Mesothelial cell of epicardium (in vitro differentiated cells): ENCODE data around the gene TIAM1. TPM values are rescaled to one million over a fixed set of nuclear protein-coding genes. Genes with fewer than 3 reads are reported as not detected.
A peak's percentile ranks its signal among the peaks of the same experiment; 100 is the strongest.

ENCODE experiments used
- DNase-seq, 2 experiments: peaks; one replicate each; pipeline ENCODE4 v3.0.0; 2021; ENCODE audit warnings: low spot score in 2 of 2; ENCODE audit not compliant: unreplicated experiment in 2 of 2
- H3K27ac Mint-ChIP-seq: 2 replicates; pipeline ENCODE4 v1.8.0; 2021; ENCODE audit warnings: mixed read lengths
- H3K27me3 Mint-ChIP-seq: 2 replicates; pipeline ENCODE4 v1.8.0; 2021; ENCODE audit warnings: low read depth, mixed read lengths
- H3K36me3 Mint-ChIP-seq: 2 replicates; pipeline ENCODE4 v1.8.0; 2021; ENCODE audit warnings: mixed read lengths
- H3K4me1 Mint-ChIP-seq: 2 replicates; pipeline ENCODE4 v1.8.0; 2021; ENCODE audit warnings: mixed read lengths
- H3K4me3 Mint-ChIP-seq: 2 replicates; pipeline ENCODE4 v1.8.0; 2021; ENCODE audit warnings: mild to moderate bottlenecking, moderate library complexity, mixed read lengths
- H3K9me3 Mint-ChIP-seq: 2 replicates; pipeline ENCODE4 v1.8.0; 2021; ENCODE audit warnings: mixed read lengths
- total RNA-seq: library from RNA; stranded (reverse); gene quantifications from 3 replicates; pipeline ENCODE4 v1.2.1, GENCODE V29; 2021
- TF ChIP-seq, protein P1 (sequence below): fragments of 200-600 bp; sonication (generic); IDR thresholded peaks from one replicate; pipeline ENCODE4 v1.5.0; 2021; ENCODE audit warnings: antibody characterized with exemption; ENCODE audit not compliant: unreplicated experiment

The TIAM1 gene
- total RNA-seq, 1 donor from 2014 or later: 53.4 TPM

DNA sequence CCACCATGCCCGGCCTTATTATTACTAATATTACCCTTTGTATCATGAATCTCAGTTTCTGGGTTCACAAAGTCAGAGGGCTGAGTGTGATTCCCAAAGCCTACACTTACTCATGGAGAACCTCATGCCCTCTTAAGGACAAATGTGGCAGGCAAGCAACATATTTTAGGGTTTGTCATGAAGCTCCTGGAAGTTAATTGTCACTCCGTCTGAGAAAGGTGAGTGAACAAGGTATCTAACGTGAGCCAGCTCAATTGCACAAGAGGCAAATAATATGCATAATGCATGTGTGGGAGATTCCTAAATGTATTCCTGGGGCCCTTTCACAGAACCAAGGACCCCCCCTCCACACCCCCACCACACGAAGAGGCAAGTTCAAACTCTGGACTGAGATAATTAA, 10.1 kb upstream of the TIAM1 start:
- Mint-ChIP-seq H3K4me1 (peaks cover 25% of the 10 kb centered on the region), H3K27ac (peak overlapping the region; percentile 19), H3K9me3 (peaks cover 7% of the 10 kb centered on the region), H3K36me3 (peaks cover 3% of the 10 kb centered on the region), H3K27me3 (no peaks in the 10 kb centered on the region), H3K4me3 (no peak overlapping the region)
- TF ChIP-seq, protein P1, sequence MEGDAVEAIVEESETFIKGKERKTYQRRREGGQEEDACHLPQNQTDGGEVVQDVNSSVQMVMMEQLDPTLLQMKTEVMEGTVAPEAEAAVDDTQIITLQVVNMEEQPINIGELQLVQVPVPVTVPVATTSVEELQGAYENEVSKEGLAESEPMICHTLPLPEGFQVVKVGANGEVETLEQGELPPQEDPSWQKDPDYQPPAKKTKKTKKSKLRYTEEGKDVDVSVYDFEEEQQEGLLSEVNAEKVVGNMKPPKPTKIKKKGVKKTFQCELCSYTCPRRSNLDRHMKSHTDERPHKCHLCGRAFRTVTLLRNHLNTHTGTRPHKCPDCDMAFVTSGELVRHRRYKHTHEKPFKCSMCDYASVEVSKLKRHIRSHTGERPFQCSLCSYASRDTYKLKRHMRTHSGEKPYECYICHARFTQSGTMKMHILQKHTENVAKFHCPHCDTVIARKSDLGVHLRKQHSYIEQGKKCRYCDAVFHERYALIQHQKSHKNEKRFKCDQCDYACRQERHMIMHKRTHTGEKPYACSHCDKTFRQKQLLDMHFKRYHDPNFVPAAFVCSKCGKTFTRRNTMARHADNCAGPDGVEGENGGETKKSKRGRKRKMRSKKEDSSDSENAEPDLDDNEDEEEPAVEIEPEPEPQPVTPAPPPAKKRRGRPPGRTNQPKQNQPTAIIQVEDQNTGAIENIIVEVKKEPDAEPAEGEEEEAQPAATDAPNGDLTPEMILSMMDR: no peak
- no peak for DNase-seq

DNA sequence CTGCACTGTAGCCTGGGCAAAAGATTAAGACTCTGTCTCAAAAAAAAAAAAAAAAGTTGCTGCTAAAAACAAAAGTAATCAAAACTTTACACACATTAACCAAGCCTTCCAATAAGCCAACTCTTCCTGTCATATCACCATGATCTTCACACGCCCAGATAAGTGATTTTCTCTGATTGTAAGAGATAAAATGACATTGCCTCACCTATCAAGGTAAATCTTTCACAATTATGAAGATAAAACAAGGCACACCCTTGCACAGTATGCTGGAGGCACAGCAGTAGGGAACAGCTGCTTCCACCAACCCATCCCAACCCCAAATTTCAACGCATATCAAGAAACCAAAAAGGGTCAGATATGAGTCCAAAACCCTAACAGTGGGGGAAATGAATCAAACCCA, 8.8 kb upstream of the TIAM1 start:
- Mint-ChIP-seq H3K4me3 (no peak overlapping the region), H3K4me1 (peaks cover 28% of the 10 kb centered on the region), H3K36me3 (peaks cover 3% of the 10 kb centered on the region), H3K27me3 (no peaks in the 10 kb centered on the region), H3K27ac (no peak overlapping the region), H3K9me3 (peaks cover 7% of the 10 kb centered on the region)
- TF ChIP-seq, protein P1: no peak
- no peak for DNase-seq

DNA sequence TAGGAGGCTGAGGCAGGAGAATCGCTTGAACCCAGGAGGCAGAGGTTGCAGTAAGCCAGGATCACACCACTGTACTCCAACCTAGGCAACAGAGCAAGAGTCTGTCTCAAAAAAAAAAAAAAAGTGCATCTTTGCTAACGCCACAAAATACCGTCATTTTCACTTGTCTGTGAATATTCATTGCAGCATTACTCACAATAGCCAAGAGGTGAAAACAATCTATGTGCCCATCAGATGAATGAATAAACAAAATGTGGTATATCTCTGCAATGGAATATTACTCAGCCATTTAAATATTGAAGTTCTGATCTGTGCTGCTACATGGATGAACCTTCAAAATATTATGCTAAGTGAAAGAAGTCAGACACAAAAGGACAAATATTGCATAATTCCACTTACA, 7.9 kb upstream of the TIAM1 start:
- H3K4me1 Mint-ChIP-seq: peaks cover 32% of the 10 kb centered on the region
- H3K9me3 Mint-ChIP-seq: peaks cover 7% of the 10 kb centered on the region
- peaks cover 3% of the 10 kb centered on the region for H3K36me3 Mint-ChIP-seq
- TF ChIP-seq, protein P1: no peak
- DNase-seq: no peak
- H3K4me3 Mint-ChIP-seq: no peak overlapping the region
- no peak overlapping the region for H3K27ac Mint-ChIP-seq
- H3K27me3 Mint-ChIP-seq: no peaks in the 10 kb centered on the region

DNA sequence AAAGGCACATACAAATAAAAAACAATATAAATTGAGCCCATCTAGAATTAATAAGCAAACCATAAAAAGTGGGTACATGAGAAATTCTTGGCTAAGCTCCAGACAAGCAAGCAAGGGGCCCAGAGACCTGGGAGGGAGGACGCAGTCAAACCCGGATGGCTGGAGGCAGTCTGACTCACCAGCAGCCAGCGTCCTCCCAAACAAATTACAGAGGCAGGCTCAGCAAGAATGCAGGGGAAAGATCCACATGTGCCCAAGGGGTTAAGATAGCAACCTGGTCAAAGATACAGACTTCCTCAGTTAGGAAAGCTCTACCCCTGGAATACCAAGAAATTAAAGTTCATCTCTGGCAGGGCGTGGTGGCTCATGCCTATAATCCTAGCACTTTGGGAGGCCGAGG, 7.4 kb upstream of the TIAM1 start:
- H3K4me1 Mint-ChIP-seq: peaks cover 35% of the 10 kb centered on the region
- H3K27ac Mint-ChIP-seq: peak overlapping the region; percentile 78
- no peak for DNase-seq
- TF ChIP-seq, protein P1: no peak
- peaks cover 3% of the 10 kb centered on the region for H3K36me3 Mint-ChIP-seq
- no peak overlapping the region for H3K4me3 Mint-ChIP-seq
- no peaks in the 10 kb centered on the region for H3K27me3 Mint-ChIP-seq
- peaks cover 7% of the 10 kb centered on the region for H3K9me3 Mint-ChIP-seq

DNA sequence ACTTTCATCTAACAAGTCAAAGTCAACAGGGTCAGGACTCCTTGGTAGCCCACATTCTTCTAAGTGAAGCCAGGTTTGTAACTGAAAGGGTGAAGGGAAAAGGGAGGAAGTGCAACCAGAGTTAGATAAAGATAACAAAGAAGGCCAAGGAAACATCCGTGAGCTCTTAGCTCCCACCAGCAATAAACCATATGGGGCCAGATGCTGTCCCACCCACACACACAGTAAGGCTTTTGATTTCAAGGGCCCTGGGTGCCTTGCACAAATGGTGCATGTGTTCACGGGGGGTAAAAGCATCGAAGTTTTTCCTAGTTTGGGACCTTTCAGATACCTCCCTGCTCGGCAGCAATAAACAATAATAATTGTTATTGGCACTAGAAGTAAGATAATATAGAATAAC, 5.1 kb upstream of the TIAM1 start:
- DNase-seq: no peak
- peaks cover 35% of the 10 kb centered on the region for H3K4me1 Mint-ChIP-seq
- peaks cover 3% of the 10 kb centered on the region for H3K36me3 Mint-ChIP-seq
- H3K27me3 Mint-ChIP-seq: peaks cover under 1% of the 10 kb centered on the region
- H3K9me3 Mint-ChIP-seq: peaks cover 7% of the 10 kb centered on the region
- H3K27ac Mint-ChIP-seq: no peak overlapping the region
- TF ChIP-seq, protein P1: no peak
- H3K4me3 Mint-ChIP-seq: no peak overlapping the region

DNA sequence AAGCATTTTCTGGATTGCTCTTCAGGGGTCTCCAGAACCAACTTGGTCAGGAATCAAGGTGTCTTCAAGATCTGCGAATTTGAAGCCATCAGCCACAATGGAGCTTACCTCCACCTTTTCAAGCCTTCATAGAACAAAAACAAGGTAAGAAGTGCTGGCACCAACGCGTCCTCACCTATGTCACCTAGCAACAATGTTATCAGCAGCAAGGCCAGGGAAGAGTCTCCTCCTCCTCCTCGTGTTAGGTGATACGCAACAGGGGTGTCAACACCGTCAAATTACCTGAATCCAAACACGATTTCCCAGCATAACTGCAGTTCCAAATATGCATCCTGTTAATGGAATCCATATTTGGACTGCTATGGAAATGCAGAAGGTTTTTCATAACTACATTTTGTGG, 4.1 kb upstream of the TIAM1 start:
- TF ChIP-seq, protein P1: no peak
- Mint-ChIP-seq H3K9me3 (peaks cover 7% of the 10 kb centered on the region), H3K36me3 (peaks cover 3% of the 10 kb centered on the region), H3K27me3 (peaks cover 11% of the 10 kb centered on the region), H3K27ac (no peak overlapping the region), H3K4me3 (no peak overlapping the region), H3K4me1 (peaks cover 43% of the 10 kb centered on the region)
- no peak for DNase-seq
